NCI-H526 treated with DMSO at 0.1 percent for 48 hours (cell line): Measurements from ENCODE around the gene BMP8B.

ENCODE experiments used
- DNase-seq: peaks from one replicate; lab custom pipeline; 2025; lab: John Stamatoyannopoulos, UW

BMP8B gene

DNA sequence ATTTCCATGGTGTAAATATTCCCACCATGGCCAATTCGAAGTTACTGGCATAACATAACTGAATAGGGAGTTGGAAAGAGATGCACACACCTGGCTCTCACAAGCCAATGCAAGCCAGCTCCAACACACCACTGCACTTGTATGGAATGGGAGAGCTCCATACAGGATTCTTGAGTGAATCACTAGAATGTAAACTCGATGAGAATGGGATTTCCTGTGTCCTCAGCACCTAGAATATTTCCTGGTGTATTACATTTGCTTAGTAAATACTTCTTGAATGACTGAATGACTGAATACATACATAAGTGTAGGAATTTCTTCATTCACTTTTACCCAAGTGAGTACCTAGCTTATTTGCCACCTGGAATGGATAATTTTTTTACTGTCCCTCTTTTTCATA lies 66.2 kb downstream of the BMP8B start:
- DNase-seq = no peak

DNA sequence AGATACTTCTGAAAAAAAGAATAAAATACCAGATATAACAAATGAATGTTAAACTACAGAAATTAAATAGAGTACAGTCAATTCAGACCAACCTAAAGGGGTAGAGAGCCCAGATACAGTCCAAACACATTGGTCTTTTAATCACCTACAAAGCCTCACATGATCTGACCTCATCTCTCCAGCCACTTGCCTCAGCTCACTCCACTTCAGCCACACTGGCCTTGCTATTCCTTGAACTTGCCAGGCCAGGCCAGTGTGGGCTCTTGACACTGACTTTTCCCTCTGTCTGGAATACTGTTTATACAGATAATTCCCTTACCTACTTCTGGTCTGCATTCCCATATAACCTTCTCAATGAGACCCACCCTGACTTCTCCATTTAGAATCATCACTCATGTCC lies 67.0 kb downstream of the BMP8B start:
- no peak for DNase-seq

DNA sequence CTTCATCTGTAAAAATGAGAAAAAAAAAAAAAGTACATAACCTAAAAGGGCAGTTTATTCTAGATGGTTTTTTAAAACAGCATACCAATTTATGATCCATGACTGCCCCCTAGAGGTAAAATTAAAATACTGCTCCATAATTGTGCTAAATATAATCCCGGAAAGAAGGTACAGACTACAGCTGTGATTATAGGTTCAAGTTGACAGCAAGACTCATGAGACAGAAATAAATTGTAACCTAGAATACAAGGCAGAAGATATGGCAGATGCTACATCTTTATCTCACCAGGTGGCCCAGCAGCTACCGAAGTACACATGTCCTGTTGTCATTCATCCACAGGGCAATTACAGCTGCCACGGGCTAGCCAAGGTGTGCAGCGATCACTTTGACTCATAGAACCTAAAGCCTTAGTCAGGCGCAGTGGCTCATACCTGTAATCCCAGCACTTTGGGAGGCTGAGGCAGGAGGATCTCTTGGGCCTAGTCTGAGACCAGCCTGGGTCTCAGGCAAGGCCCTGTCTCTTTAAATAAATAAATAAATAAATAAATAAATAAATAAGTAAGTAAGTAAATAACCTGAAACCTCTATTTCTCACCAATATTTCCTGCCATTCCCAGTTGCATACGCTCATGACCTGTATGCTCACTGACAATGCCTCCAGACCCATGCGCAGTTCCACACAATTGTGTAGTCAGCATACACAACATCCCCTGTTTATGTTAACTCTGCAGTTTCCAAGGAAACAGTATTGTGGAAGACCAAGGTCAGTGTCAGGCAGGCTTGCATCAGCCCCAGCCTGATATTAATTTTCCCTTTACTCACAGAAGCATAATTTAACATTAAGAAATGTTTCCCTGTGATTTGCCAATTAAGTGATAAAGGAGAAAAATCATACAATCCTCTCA lies 68.3 kb downstream of the BMP8B start:
- peak; percentile 85 for DNase-seq

DNA sequence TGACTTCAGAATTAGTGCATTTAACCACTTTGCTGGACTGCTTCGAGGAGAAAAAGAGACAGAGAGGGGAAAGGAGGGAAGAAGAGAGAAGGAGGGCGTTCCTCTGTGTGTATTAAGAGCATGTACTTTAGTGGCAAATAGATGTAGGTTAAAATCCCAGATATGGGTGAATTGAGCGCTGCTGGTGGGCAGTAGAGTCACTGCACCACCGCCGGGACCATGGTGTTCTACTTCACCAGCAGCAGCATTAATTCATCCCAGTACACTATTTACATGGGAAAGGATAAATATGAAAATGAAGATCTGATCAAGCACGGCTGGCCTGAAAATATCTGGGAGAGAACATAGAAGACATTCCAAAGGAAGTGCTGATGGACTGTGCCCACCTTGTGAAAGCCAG lies 70.9 kb downstream of the BMP8B start:
- DNase-seq = no peak

DNA sequence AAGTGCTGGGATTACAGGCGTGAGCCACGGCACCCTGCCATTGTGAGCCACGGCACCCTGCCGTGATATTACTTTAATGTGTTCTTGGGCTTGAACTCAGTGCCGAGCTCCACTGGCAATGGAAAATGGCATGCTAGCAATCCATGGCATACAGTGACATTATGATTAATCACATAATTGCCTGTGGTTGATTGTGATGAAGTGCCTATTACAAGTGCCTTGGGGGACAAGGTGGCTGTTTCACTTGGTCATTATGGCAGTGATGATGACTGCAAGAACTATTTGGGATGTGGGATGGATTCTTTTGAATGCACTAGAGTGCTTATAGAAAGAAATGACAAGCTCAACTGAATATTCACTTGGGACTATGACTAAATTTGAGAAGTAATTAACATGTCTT lies 75.1 kb downstream of the BMP8B start:
- no peak for DNase-seq

DNA sequence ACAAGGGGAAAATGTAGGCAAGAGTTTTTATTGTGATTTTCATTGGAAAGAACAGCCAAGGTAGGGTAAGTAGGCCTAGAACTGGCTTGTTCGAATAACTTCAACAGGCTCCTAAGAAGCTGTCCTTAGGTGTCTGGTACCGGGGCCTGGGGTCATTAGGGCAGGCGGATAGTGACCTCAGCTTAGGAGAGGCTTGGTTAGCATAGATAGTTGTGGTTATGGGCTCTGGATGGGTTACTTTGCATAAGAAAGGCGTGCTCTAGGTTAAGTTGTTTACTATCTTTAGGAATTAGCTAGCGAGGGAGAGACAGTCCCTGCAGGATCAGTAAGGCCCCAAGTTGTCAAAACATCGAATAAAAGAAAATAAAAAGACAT lies 76.7 kb downstream of the BMP8B start:
- no peak for DNase-seq

DNA sequence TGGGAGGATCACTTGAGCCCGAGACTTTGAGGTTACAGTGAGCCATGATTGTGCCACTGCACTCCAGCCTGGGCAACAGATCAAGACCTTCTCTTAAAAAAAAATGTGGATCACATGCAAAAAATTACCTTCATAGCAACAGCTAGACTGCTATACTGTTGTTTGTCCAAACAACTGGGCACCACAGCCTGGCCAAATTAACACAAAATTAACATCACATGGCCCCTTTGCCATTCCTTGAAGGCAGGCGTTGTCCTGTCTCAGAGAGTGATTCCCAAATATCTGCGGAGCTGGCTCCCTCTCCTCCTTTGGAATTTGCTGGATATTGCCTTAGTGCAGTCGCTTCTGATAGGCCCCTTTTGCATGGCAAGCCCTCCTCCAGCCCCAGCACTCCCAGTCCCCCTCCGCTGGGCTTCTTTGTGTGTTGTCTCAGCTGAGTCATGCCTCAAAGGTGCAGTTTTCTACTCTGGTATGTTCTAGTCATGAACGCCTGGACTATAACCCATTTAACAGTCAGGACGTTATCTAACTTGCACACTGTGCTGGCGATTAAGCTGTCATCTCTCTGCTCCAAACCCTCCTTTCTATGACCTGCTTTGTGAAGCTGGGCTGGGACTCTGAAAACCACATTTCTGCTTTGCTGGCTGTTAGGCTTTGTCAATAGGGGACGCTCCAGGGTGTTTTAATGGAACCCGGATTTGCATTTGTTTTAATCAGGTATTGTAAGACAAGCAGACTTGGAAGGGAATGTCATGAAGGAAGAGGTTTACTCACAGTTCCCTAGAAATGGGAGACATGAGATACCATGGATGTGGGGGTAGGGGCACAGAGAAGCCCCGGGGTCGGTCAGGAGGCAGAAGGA lies 77.3 kb downstream of the BMP8B start:
- DNase-seq = no peak

DNA sequence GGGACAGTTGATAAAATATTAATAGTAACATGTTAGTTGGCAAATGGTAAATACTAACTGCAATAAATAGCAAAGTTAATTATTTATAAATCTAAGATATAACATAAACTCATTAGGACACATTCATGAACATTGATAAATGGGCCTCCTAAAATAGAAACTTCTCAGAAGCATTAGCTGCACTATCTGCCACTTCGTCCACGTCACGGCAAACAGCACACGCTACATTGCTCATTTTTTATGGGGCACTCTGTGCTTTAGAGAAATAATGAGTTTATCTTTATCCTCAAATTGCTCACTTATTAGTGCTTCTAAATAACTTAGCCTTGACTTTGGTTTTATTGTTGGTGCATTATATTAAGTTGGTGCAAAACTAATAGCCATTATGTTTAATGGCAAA lies 81.2 kb downstream of the BMP8B start:
- no peak for DNase-seq
